Fibroblast of lung (primary cell): ENCODE data around the gene SIKE1. TPM values are rescaled to one million over a fixed set of nuclear protein-coding genes. Genes with fewer than 3 reads are reported as not detected.

Experiments
- DNase-seq, 2 donors: peaks; one replicate each; pipeline versions ENCODE4 v3.0.0 to v3.0.0-alpha.2; 2010; ENCODE audit warnings: low read depth in 2 of 2
- H2AFZ ChIP-seq: 2 replicates; pipeline ENCODE4 v1.5.1; 2012; ENCODE audit warnings: low read length, control low read depth, inconsistent platforms
- H3K27ac ChIP-seq: 2 replicates; pipeline ENCODE4 v1.5.1; 2011; ENCODE audit warnings: low read length, control low read depth; ENCODE audit not compliant: insufficient read depth
- H3K27me3 ChIP-seq: 2 replicates; pipeline ENCODE4 v1.5.1; 2011; ENCODE audit warnings: mild to moderate bottlenecking, low read length; ENCODE audit not compliant: control insufficient read depth, insufficient read depth
- H3K36me3 ChIP-seq: 2 replicates; pipeline ENCODE4 v1.5.1; 2011; ENCODE audit warnings: low read length; ENCODE audit not compliant: control insufficient read depth, insufficient read depth
- H3K4me1 ChIP-seq: 2 replicates; pipeline ENCODE4 v1.5.1; 2011; ENCODE audit warnings: low read length; ENCODE audit not compliant: control insufficient read depth, insufficient read depth; ENCODE audit errors: extremely low read depth
- H3K4me2 ChIP-seq: 2 replicates; pipeline ENCODE4 v1.5.1; 2011; ENCODE audit warnings: low read length, control low read depth; ENCODE audit not compliant: insufficient read depth; ENCODE audit errors: extremely low read depth
- H3K4me3 ChIP-seq, 4 experiments: fragments of 200-600 bp in 1 of 4; sonication (generic) in 1 of 4; replicated peaks in 1 of 4; 2 replicates each; pipeline ENCODE4 v1.5.1; 2011 to 2016; ENCODE audit warnings: low read length in 4 of 4, low read depth in 3 of 4, mild to moderate bottlenecking in 3 of 4, control low read depth in 2 of 4, inconsistent platforms in 1 of 4, mixed read lengths in 1 of 4; ENCODE audit not compliant: insufficient read depth in 1 of 4; ENCODE audit errors: control extremely low read depth in 1 of 4
- H3K79me2 ChIP-seq: 2 replicates; pipeline ENCODE4 v1.5.1; 2012; ENCODE audit warnings: mild to moderate bottlenecking, low read length, inconsistent platforms; ENCODE audit not compliant: control insufficient read depth, insufficient read depth
- H3K9ac ChIP-seq: 2 replicates; pipeline ENCODE4 v1.5.1; 2011; ENCODE audit warnings: mild to moderate bottlenecking, low read length, control low read depth; ENCODE audit not compliant: insufficient read depth
- H3K9me3 ChIP-seq: 2 replicates; pipeline ENCODE4 v1.5.1; 2012; ENCODE audit warnings: low read depth, low read length; ENCODE audit not compliant: control insufficient read depth, insufficient read depth
- H4K20me1 ChIP-seq: 2 replicates; pipeline ENCODE4 v1.5.1; 2011; ENCODE audit warnings: low read length; ENCODE audit not compliant: control insufficient read depth, insufficient read depth; ENCODE audit errors: extremely low read depth
- CTCF ChIP-seq, 2 donors: IDR thresholded peaks in 1 of 2; conservative IDR thresholded peaks in 1 of 2; 1 replicate in 1 of 2; 2 replicates in 1 of 2; pipeline ENCODE4 v1.5.1; 2011 to 2012; ENCODE audit warnings: low read length in 2 of 2, control low read depth in 1 of 2, inconsistent platforms in 1 of 2, low read depth in 1 of 2, mild to moderate bottlenecking in 1 of 2
- EZH2 ChIP-seq: IDR thresholded peaks from 2 replicates; pipeline ENCODE4 v1.5.1; 2012; ENCODE audit warnings: low read length, control low read depth, mild to moderate bottlenecking; ENCODE audit errors: missing control alignments
- polyA plus RNA-seq, 2 donors: library from polyadenylated mRNA; depleted of rRNA in 1 of 2; stranded (reverse) in 1 of 2; unstranded in 1 of 2; fragments of >200 nt; gene quantifications; 2 replicates each; pipeline ENCODE4 v1.2.1, GENCODE V29; 2011 to 2012; ENCODE audit warnings: missing spikeins in 1 of 2
- total RNA-seq: library from RNA; depleted of rRNA; stranded (reverse); fragments of >200 nt; gene quantifications from 2 replicates; pipeline ENCODE4 v1.2.1, GENCODE V29; 2014

The SIKE1 gene
- total and polyA plus RNA-seq, 2 donors (not counting 1 experiment from before 2014, with no cell fraction given): 48.8 to 69.5 TPM

DNA sequence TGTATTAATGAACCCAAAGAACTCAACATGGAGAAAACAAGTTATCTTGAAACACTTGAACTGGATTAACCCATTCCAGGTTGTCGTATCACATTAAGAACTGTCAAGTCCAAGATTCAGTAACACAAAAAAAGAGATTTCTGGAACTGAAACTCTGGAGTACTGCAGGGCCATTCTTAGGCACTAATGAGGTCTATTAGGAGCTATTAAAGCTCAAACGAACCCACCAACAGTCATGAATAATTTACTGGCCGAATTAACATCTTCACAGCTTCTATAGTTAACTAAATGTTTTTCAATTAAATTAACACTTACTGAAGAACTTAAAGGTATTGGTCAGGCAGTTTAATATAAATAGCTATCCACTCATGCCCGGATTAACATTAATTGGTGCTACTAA is 27.3 kb downstream of the SIKE1 start:
- no peak overlapping the region for H3K4me3 ChIP-seq
- H3K4me2 ChIP-seq: no peak overlapping the region
- DNase-seq: no peak
- peaks cover 25% of the 10 kb centered on the region for H4K20me1 ChIP-seq
- H3K36me3 ChIP-seq: peaks cover 2% of the 10 kb centered on the region
- peaks cover 3% of the 10 kb centered on the region for H3K4me1 ChIP-seq
- no peaks in the 10 kb centered on the region for H3K9me3 ChIP-seq
- H3K9ac ChIP-seq: no peak overlapping the region
- H2AFZ ChIP-seq: no peak overlapping the region
- peaks cover 96% of the 10 kb centered on the region for H3K79me2 ChIP-seq
- no peak overlapping the region for H3K27ac ChIP-seq
- H3K27me3 ChIP-seq: no peaks in the 10 kb centered on the region
- TF ChIP-seq CTCF (conservative IDR thresholded peaks at IDR 0.05 in 1 of 2, IDR thresholded peaks at IDR 0.05 in 1 of 2; ENCODE audit: low read depth in 1 of 2, low read length in 2 of 2) (no peak), EZH2 (no peak)

DNA sequence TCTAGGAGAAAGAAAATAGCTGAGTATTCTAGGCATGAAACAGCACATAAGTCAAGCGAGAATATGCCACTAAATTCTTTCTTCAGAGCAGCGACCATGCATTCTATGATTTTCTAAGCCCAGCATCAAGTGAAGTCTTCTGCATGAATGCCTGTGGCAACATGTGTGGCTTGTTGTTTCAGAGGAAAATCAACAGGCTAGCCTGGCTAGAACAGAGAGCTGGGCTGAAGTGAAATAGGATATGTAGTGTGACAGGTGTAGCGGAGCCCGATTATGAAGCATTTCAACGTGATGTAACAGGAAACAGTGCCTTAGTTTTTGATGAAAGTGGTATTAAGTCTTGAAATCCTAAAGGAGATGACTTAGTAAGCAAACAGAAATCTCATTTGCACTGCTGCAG is 29.7 kb downstream of the SIKE1 start:
- H3K4me2 ChIP-seq: no peak overlapping the region
- TF ChIP-seq CTCF (conservative IDR thresholded peaks at IDR 0.05 in 1 of 2, IDR thresholded peaks at IDR 0.05 in 1 of 2; ENCODE audit: low read depth in 1 of 2, low read length in 2 of 2): no peak
- no peak for TF ChIP-seq EZH2
- peak in 1 of 2 donors; percentile 13 for DNase-seq
- H2AFZ ChIP-seq: no peak overlapping the region
- no peaks in the 10 kb centered on the region for H3K9me3 ChIP-seq
- H3K9ac ChIP-seq: no peak overlapping the region
- H3K36me3 ChIP-seq: peaks cover 3% of the 10 kb centered on the region
- no peak overlapping the region for H3K4me3 ChIP-seq
- H3K4me1 ChIP-seq: peaks cover 3% of the 10 kb centered on the region
- H4K20me1 ChIP-seq: peaks cover 22% of the 10 kb centered on the region
- H3K27ac ChIP-seq: no peak overlapping the region
- no peaks in the 10 kb centered on the region for H3K27me3 ChIP-seq
- H3K79me2 ChIP-seq: peaks cover 100% of the 10 kb centered on the region

DNA sequence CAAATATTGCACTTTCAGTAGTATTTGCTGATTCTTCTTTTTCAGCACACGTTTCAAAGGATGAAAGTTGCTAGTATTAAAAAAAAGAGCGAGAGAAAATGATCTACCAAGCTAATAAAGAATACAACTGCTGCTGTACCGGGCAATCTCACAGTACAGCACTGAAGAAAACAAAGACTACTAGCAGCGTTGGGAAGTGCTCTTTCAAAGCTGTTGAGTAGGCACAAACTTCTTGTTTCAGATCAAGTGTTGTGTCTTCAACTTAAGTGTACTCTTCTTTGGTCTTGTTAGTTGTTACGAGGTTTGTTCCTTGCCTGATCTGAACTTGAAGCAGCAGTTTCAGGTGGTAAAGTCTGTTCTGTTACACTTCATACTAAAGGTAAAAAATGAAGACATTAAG is 30.6 kb downstream of the SIKE1 start:
- TF ChIP-seq EZH2: no peak
- no peak for TF ChIP-seq CTCF (conservative IDR thresholded peaks at IDR 0.05 in 1 of 2, IDR thresholded peaks at IDR 0.05 in 1 of 2; ENCODE audit: low read depth in 1 of 2, low read length in 2 of 2)
- Histone ChIP-seq H3K27ac (no peak overlapping the region), H3K9ac (no peak overlapping the region)

More for the DNA sequence above, 30.6 kb downstream of the SIKE1 start:
- Histone ChIP-seq H3K4me2 (no peak overlapping the region), H3K4me1 (no peaks in the 10 kb centered on the region), H3K4me3 (no peak overlapping the region), H2AFZ (no peak overlapping the region), H4K20me1 (peaks cover 17% of the 10 kb centered on the region), H3K36me3 (peaks cover 5% of the 10 kb centered on the region), H3K79me2 (peaks cover 100% of the 10 kb centered on the region), H3K27me3 (no peaks in the 10 kb centered on the region), H3K9me3 (no peaks in the 10 kb centered on the region)
- no peak for DNase-seq
